ENCODE data around the gene ORC6. TPM values are rescaled to one million over a fixed set of nuclear protein-coding genes. Genes with fewer than 3 reads are reported as not detected.

Gene ORC6
- total RNA-seq, 2 donors from 2014 or later, result 4.9 TPM; not detected in 1

DNA sequence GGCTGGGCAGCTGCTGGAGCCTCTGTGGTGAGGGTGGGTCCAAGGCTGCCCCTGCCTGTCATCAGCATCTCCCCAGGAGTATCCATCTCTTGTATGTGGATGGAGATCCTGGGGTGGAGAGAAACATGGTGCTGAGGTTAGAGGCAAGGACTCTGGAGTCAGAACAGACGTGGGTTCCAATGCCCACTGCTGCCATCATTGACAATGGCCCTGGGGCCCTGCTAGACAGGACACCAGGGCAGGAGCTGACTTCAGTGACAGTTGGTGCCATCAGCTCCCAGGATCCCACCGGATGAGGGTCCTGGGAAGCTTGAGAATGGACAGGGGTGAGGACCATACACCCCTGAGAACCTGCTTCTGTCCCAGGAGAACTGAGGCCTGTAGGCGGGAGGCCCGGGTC lies 43.1 kb downstream of the ORC6 start:
- intact Hi-C loops (cut with DNase I), result no loop called here
- Histone ChIP-seq H3K9me3 (no peaks in the 10 kb centered on the region), H3K27me3 (no peaks in the 10 kb centered on the region), H3K4me3 (no peak overlapping the region), H3K4me1 (no peaks in the 10 kb centered on the region), H3K36me3 (replicated peaks in 1 of 2; ENCODE audit: insufficient read depth in 1 of 2, low read depth in 2 of 2) (no peaks in the 10 kb centered on the region), H3K27ac (no peak overlapping the region)
- no peak for DNase-seq
- no peak for TF ChIP-seq POLR2A (IDR thresholded peaks at IDR 0.05)
- TF ChIP-seq, protein P1, sequence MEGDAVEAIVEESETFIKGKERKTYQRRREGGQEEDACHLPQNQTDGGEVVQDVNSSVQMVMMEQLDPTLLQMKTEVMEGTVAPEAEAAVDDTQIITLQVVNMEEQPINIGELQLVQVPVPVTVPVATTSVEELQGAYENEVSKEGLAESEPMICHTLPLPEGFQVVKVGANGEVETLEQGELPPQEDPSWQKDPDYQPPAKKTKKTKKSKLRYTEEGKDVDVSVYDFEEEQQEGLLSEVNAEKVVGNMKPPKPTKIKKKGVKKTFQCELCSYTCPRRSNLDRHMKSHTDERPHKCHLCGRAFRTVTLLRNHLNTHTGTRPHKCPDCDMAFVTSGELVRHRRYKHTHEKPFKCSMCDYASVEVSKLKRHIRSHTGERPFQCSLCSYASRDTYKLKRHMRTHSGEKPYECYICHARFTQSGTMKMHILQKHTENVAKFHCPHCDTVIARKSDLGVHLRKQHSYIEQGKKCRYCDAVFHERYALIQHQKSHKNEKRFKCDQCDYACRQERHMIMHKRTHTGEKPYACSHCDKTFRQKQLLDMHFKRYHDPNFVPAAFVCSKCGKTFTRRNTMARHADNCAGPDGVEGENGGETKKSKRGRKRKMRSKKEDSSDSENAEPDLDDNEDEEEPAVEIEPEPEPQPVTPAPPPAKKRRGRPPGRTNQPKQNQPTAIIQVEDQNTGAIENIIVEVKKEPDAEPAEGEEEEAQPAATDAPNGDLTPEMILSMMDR (IDR thresholded peaks at IDR 0.05), result no peak
- ATAC-seq, result no peak
- 81 to 85% methylated on average over 3 of the region's 4 CpGs for WGBS, 2 donors

DNA sequence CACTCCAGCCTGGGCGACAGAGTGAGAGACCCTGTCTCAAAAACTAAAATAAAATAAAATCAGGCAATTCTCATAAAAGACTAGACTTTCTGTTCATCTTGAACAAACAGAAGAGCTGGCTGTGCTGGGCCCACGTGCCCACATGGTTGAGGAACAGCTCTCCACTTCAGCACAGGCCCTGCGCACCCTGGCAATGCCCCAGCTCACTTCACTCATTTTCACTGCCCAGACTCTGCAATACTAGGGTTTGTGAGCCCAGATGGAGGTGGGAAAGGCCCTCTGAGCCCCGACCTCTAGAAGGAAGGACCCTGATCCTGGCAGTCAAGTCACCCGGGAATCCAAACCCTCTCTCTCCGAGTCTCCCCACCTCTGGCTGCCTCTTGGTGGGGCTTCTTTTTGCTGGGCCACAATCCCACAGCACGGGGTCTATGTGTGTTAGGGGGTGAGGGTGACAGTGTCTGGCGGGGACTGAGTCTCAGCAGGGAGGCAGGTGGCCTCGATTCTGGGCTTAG lies 43.9 kb downstream of the ORC6 start:
- Histone ChIP-seq H3K36me3 (replicated peaks in 1 of 2; ENCODE audit: insufficient read depth in 1 of 2, low read depth in 2 of 2) (no peaks in the 10 kb centered on the region), H3K27ac (no peak overlapping the region), H3K9me3 (no peaks in the 10 kb centered on the region), H3K4me3 (no peak overlapping the region), H3K27me3 (no peaks in the 10 kb centered on the region), H3K4me1 (no peaks in the 10 kb centered on the region)
- DNase-seq (no peak), ATAC-seq (no peak)
- TF ChIP-seq POLR2A (IDR thresholded peaks at IDR 0.05), result no peak
- TF ChIP-seq, protein P1 (IDR thresholded peaks at IDR 0.05), result no peak
- whole genome bisulfite sequencing, 2 donors, result 66 to 74% methylated on average over 8 to 9 of the region's 9 CpGs
- intact Hi-C loops (cut with DNase I), result no loop called here

DNA sequence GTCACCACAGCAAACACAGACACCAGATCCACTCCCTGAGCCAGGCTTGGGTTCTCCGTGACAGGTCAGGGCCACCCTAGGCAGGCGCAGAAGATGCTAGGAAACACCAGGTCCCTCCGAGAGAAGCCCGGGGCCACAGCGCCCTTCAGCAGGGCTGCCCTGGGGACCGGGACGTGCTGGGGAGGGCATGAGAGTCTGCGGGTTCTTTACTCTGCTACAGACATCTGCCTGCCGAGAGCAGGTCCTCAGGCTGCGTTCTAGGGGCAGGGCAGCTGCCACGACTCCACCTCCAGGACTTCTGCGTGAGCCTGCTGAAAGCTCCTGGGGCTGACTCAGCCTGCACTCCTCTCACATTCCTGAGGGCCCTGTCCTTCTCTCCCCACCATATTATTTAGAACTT lies 47.2 kb downstream of the ORC6 start:
- intact Hi-C loops (cut with DNase I), result no loop called here
- DNase-seq, result no peak
- no peak for TF ChIP-seq POLR2A (IDR thresholded peaks at IDR 0.05)
- TF ChIP-seq, protein P1 (IDR thresholded peaks at IDR 0.05), result no peak
- Histone ChIP-seq H3K36me3 (replicated peaks in 1 of 2; ENCODE audit: insufficient read depth in 1 of 2, low read depth in 2 of 2) (no peaks in the 10 kb centered on the region), H3K4me3 (no peak overlapping the region), H3K27ac (no peak overlapping the region), H3K27me3 (no peaks in the 10 kb centered on the region), H3K9me3 (no peaks in the 10 kb centered on the region), H3K4me1 (no peaks in the 10 kb centered on the region)
- no peak for ATAC-seq
- WGBS, 2 donors, result 63% methylated on average over 10 of the region's 12 CpGs; no CpG with 5 or more reads in 1 of the 2 donors

DNA sequence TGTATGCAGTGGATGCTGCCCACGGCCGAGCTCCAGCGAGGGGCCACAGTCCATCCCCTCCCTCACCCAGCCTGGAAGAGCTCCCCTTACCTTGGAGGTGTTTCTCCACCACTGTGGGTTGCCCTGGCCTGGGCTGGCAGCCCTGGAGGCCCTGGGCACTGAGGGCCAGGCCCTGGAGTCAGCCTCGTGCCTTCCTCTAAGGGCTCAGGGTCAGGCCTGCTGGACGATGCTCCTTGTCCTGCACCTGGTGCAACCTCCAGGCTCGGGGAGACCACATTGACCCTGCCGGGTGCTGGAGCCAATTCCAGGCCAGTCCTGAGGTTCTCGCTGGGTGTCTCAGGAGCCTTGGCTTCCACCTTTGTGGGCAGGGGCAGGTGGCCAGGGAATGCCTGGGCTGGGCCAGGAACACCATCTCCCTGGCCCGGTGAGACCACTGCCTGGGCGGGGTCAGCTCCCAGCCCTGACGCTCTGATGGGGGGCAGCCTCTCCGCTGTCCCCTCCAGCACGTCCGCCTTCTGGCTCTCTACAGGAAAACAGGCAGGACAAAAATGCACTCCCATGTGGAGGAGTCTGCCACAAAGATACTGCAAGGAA lies 48.3 kb downstream of the ORC6 start:
- Histone ChIP-seq H3K4me3 (no peak overlapping the region), H3K9me3 (no peaks in the 10 kb centered on the region), H3K27ac (no peak overlapping the region), H3K27me3 (no peaks in the 10 kb centered on the region), H3K4me1 (no peaks in the 10 kb centered on the region), H3K36me3 (replicated peaks in 1 of 2; ENCODE audit: insufficient read depth in 1 of 2, low read depth in 2 of 2) (no peaks in the 10 kb centered on the region)
- intact Hi-C loops (cut with DNase I), result no loop called here
- no peak for ATAC-seq
- 72 to 75% methylated on average over 5 to 11 of the region's 14 CpGs for WGBS, 2 donors
- TF ChIP-seq, protein P1 (IDR thresholded peaks at IDR 0.05), result no peak
- TF ChIP-seq POLR2A (IDR thresholded peaks at IDR 0.05), result no peak
- DNase-seq, result no peak

GRCh38 chr16:46739934-46740333 lies 50.5 kb downstream of the ORC6 start:
- Histone ChIP-seq H3K9me3 (no peaks in the 10 kb centered on the region), H3K4me1 (no peaks in the 10 kb centered on the region), H3K27ac (no peak overlapping the region), H3K36me3 (replicated peaks in 1 of 2; ENCODE audit: insufficient read depth in 1 of 2, low read depth in 2 of 2) (no peaks in the 10 kb centered on the region), H3K4me3 (no peak overlapping the region), H3K27me3 (no peaks in the 10 kb centered on the region)
- WGBS, 2 donors, result 47 to 55% methylated on average over 2 of the region's 2 CpGs
- TF ChIP-seq, protein P1 (IDR thresholded peaks at IDR 0.05), result no peak
- no peak for TF ChIP-seq POLR2A (IDR thresholded peaks at IDR 0.05)
- intact Hi-C loops (cut with DNase I), result no loop called here
- ATAC-seq (no peak), DNase-seq (no peak)

All from body of pancreas (tissue), 4 donors.